GM12878 (cell line): ENCODE data around the gene SPDYE11. TPM values are rescaled to one million over a fixed set of nuclear protein-coding genes. Genes with fewer than 3 reads are reported as not detected.

Experiments
- polyA plus RNA-seq, 11 experiments: library from polyadenylated mRNA; depleted of rRNA in 4 of 11; unstranded in 6 of 11; stranded (reverse) in 5 of 11; fragments of >200 nt; fragmentation: Nextera tagmentation in 4 of 11; fragmentation: Illumina TruSeq in 1 of 11; extraction: Ambion mirVana in 4 of 11; extraction: Trizol in 1 of 11; gene quantifications; 1 replicate in 1 of 11; 2 replicates in 10 of 11; pipeline versions ENCODE4 v1.2.1 to v1.2.3, GENCODE V29; 2011 to 2016; ENCODE audit warnings: inconsistent platforms in 2 of 11, missing spikeins in 2 of 11, low read depth in 1 of 11
- small RNA-seq: library from RNA; depleted of rRNA; stranded (forward); fragments of <200 nt; gene quantifications from one replicate; pipeline ENCODE3, GENCODE V24; 2014
- total RNA-seq, 4 experiments: library from RNA; depleted of rRNA in 3 of 4; stranded (reverse); fragments of >200 nt in 3 of 4; fragmentation: Illumina TruSeq in 1 of 4; extraction: Trizol in 1 of 4; gene quantifications; 2 replicates each; pipeline versions ENCODE4 v1.2.1 to v1.2.3, GENCODE V29; 2013 to 2021

Gene SPDYE11
- total and polyA plus RNA-seq, 10 of the 15 experiments (the other 5 are each of a cell fraction or from before 2014, with no cell fraction given) = 0.04 to 1.8 (median 0.61) TPM; not detected in 5

Small RNA genes within 50 kb of the gene (small RNA-seq; reads per million reads assigned to genes)
- gene RF00019 = not detected

Other genes with a start within 250 kb of the SPDYE11 start
- gene TYW1B, start 229.7 kb downstream of the SPDYE11 start, total RNA-seq (2014; rRNA removed) = 5.1 and 6.0 TPM in 2 replicates
- gene TYW1B, start 229.7 kb downstream of the SPDYE11 start, total RNA-seq (2014; rRNA removed; fragmentation: Illumina TruSeq; extraction: Trizol) = 6.6 and 7.0 TPM in 2 replicates
- 4.3 TPM in 2 replicates for gene TYW1B, start 229.7 kb downstream of the SPDYE11 start, total RNA-seq (2021)
- 5.1 and 5.6 TPM in 2 replicates for gene TYW1B, start 229.7 kb downstream of the SPDYE11 start, polyA plus RNA-seq (2011; rRNA removed)
- 5.5 and 5.6 TPM in 2 replicates for gene TYW1B, start 229.7 kb downstream of the SPDYE11 start, polyA plus RNA-seq (2014; fragmentation: Illumina TruSeq; extraction: Trizol)
- 1 to 10 TPM; 3.5 to 3.7 TPM for gene TYW1B, start 229.7 kb downstream of the SPDYE11 start, polyA plus RNA-seq (2014; fragmentation: Nextera tagmentation; extraction: Ambion mirVana)
- gene TYW1B, start 229.7 kb downstream of the SPDYE11 start, polyA plus RNA-seq (2014; rRNA removed) = 3.7 and 4.0 TPM in 2 replicates
- 1 to 10 TPM; 5.6 to 6.5 TPM for gene TYW1B, start 229.7 kb downstream of the SPDYE11 start, polyA plus RNA-seq (2016; fragmentation: Nextera tagmentation; extraction: Ambion mirVana)
- gene POM121, start 132.8 kb downstream of the SPDYE11 start, total RNA-seq (2014; rRNA removed) = 5.7 and 7.8 TPM in 2 replicates
- gene POM121, start 132.8 kb downstream of the SPDYE11 start, total RNA-seq (2014; rRNA removed; fragmentation: Illumina TruSeq; extraction: Trizol) = 6.2 and 6.9 TPM in 2 replicates
- 62.7 and 65.7 TPM in 2 replicates for gene POM121, start 132.8 kb downstream of the SPDYE11 start, total RNA-seq (2021)
- 4.4 and 6.0 TPM in 2 replicates for gene POM121, start 132.8 kb downstream of the SPDYE11 start, polyA plus RNA-seq (2011; rRNA removed)
- 26.0 and 39.7 TPM in 2 replicates for gene POM121, start 132.8 kb downstream of the SPDYE11 start, polyA plus RNA-seq (2014; fragmentation: Illumina TruSeq; extraction: Trizol)
- gene POM121, start 132.8 kb downstream of the SPDYE11 start, polyA plus RNA-seq (2014; fragmentation: Nextera tagmentation; extraction: Ambion mirVana) = 1 to 10 TPM; 2.4 to 3.7 TPM
- gene POM121, start 132.8 kb downstream of the SPDYE11 start, polyA plus RNA-seq (2014; rRNA removed) = 20.4 and 26.7 TPM in 2 replicates
- 10 to 100 TPM; 24.7 to 26.4 TPM for gene POM121, start 132.8 kb downstream of the SPDYE11 start, polyA plus RNA-seq (2016; fragmentation: Nextera tagmentation; extraction: Ambion mirVana)
- 0.11 TPM in 1 of 2 replicates, not detected in the other for gene TRIM74, start 88.4 kb downstream of the SPDYE11 start, total RNA-seq (2014; rRNA removed)
- not detected in 2 replicates for gene TRIM74, start 88.4 kb downstream of the SPDYE11 start, total RNA-seq (2014; rRNA removed; fragmentation: Illumina TruSeq; extraction: Trizol)
- 0.31 TPM in 1 of 2 replicates, not detected in the other for gene TRIM74, start 88.4 kb downstream of the SPDYE11 start, total RNA-seq (2021)
- 0.10 and 0.24 TPM in 2 replicates for gene TRIM74, start 88.4 kb downstream of the SPDYE11 start, polyA plus RNA-seq (2011; rRNA removed)
- not detected in 2 replicates for gene TRIM74, start 88.4 kb downstream of the SPDYE11 start, polyA plus RNA-seq (2014; fragmentation: Illumina TruSeq; extraction: Trizol)
- not detected for gene TRIM74, start 88.4 kb downstream of the SPDYE11 start, polyA plus RNA-seq (2014; fragmentation: Nextera tagmentation; extraction: Ambion mirVana)
- gene TRIM74, start 88.4 kb downstream of the SPDYE11 start, polyA plus RNA-seq (2014; rRNA removed) = 0.19 TPM in 1 of 2 replicates, not detected in the other
- under 1 TPM; 0.11 to 0.48 TPM for gene TRIM74, start 88.4 kb downstream of the SPDYE11 start, polyA plus RNA-seq (2016; fragmentation: Nextera tagmentation; extraction: Ambion mirVana)
- not detected in 2 replicates for gene SPDYE8, start 28.1 kb downstream of the SPDYE11 start, total RNA-seq (2014; rRNA removed)
- gene SPDYE8, start 28.1 kb downstream of the SPDYE11 start, total RNA-seq (2014; rRNA removed; fragmentation: Illumina TruSeq; extraction: Trizol) = not detected in 2 replicates
- not detected in 2 replicates for gene SPDYE8, start 28.1 kb downstream of the SPDYE11 start, total RNA-seq (2021)
- not detected in 2 replicates for gene SPDYE8, start 28.1 kb downstream of the SPDYE11 start, polyA plus RNA-seq (2011; rRNA removed)
- not detected in 2 replicates for gene SPDYE8, start 28.1 kb downstream of the SPDYE11 start, polyA plus RNA-seq (2014; fragmentation: Illumina TruSeq; extraction: Trizol)
- gene SPDYE8, start 28.1 kb downstream of the SPDYE11 start, polyA plus RNA-seq (2014; fragmentation: Nextera tagmentation; extraction: Ambion mirVana) = under 1 TPM in 1 of 2 experiments, not detected in 1; 0.11 TPM
- 0.04 TPM in 1 of 2 replicates, not detected in the other for gene SPDYE8, start 28.1 kb downstream of the SPDYE11 start, polyA plus RNA-seq (2014; rRNA removed)
- gene SPDYE8, start 28.1 kb downstream of the SPDYE11 start, polyA plus RNA-seq (2016; fragmentation: Nextera tagmentation; extraction: Ambion mirVana) = under 1 TPM; 0.58 to 0.83 TPM
- gene SPDYE9, start 28.1 kb upstream of the SPDYE11 start, total RNA-seq (2014; rRNA removed) = not detected in 2 replicates
- gene SPDYE9, start 28.1 kb upstream of the SPDYE11 start, total RNA-seq (2014; rRNA removed; fragmentation: Illumina TruSeq; extraction: Trizol) = not detected in 2 replicates
- not detected in 2 replicates for gene SPDYE9, start 28.1 kb upstream of the SPDYE11 start, total RNA-seq (2021)
- not detected in 2 replicates for gene SPDYE9, start 28.1 kb upstream of the SPDYE11 start, polyA plus RNA-seq (2011; rRNA removed)
- not detected in 2 replicates for gene SPDYE9, start 28.1 kb upstream of the SPDYE11 start, polyA plus RNA-seq (2014; fragmentation: Illumina TruSeq; extraction: Trizol)
- gene SPDYE9, start 28.1 kb upstream of the SPDYE11 start, polyA plus RNA-seq (2014; fragmentation: Nextera tagmentation; extraction: Ambion mirVana) = under 1 TPM; 0.09 to 0.61 TPM
- 0.04 TPM in 1 of 2 replicates, not detected in the other for gene SPDYE9, start 28.1 kb upstream of the SPDYE11 start, polyA plus RNA-seq (2014; rRNA removed)
- gene SPDYE9, start 28.1 kb upstream of the SPDYE11 start, polyA plus RNA-seq (2016; fragmentation: Nextera tagmentation; extraction: Ambion mirVana) = 1 to 10 TPM; 1.7 to 1.8 TPM